GOT3 (cell line): ENCODE data around the gene AUTS2.

Experiments used
- DNase-seq: peaks from one replicate; lab custom pipeline; 2025; ENCODE audit warnings: mixed read lengths; lab: John Stamatoyannopoulos, UW

Gene AUTS2

GRCh38 chr7:70189776-70190175 is 591.5 kb downstream of the AUTS2 start:
- DNase-seq, result no peak

- no peak for DNase-seq
Observed at GRCh38 chr7:70190281-70190680, 592.0 kb downstream of the AUTS2 start.

GRCh38 chr7:70193514-70193913 is 595.2 kb downstream of the AUTS2 start:
- no peak for DNase-seq

- DNase-seq, result no peak
Observed at GRCh38 chr7:70208236-70209063, 610.2 kb downstream of the AUTS2 start.

- DNase-seq, result no peak
Observed at GRCh38 chr7:70210200-70210935, 612.1 kb downstream of the AUTS2 start.

GRCh38 chr7:70210936-70211310 is 612.6 kb downstream of the AUTS2 start:
- DNase-seq, result no peak

- DNase-seq, result no peak
Observed at GRCh38 chr7:70212281-70212680, 614.0 kb downstream of the AUTS2 start.

- no peak for DNase-seq
Observed at GRCh38 chr7:70214071-70214470, 615.8 kb downstream of the AUTS2 start.

GRCh38 chr7:70215491-70215890 is 617.2 kb downstream of the AUTS2 start:
- DNase-seq, result no peak

GRCh38 chr7:70217571-70217970 is 619.3 kb downstream of the AUTS2 start:
- DNase-seq, result no peak

GRCh38 chr7:70218006-70218405 is 619.7 kb downstream of the AUTS2 start:
- no peak for DNase-seq

- no peak for DNase-seq
Observed at GRCh38 chr7:70219061-70219460, 620.8 kb downstream of the AUTS2 start.

GRCh38 chr7:70229242-70229641 is 631.0 kb downstream of the AUTS2 start:
- DNase-seq, result no peak

- DNase-seq, result no peak
Observed at GRCh38 chr7:70230761-70231160, 632.5 kb downstream of the AUTS2 start.

GRCh38 chr7:70233776-70234175 is 635.5 kb downstream of the AUTS2 start:
- no peak for DNase-seq

GRCh38 chr7:70237256-70237655 is 639.0 kb downstream of the AUTS2 start:
- DNase-seq, result no peak

- DNase-seq, result no peak
Observed at GRCh38 chr7:70237831-70238575, 639.7 kb downstream of the AUTS2 start.

- DNase-seq, result no peak
Observed at GRCh38 chr7:70239918-70240317, 641.6 kb downstream of the AUTS2 start.

- no peak for DNase-seq
Observed at GRCh38 chr7:70240873-70241272, 642.6 kb downstream of the AUTS2 start.

GRCh38 chr7:70241536-70242175 is 643.4 kb downstream of the AUTS2 start:
- no peak for DNase-seq

GRCh38 chr7:70242826-70243225 is 644.6 kb downstream of the AUTS2 start:
- no peak for DNase-seq

- DNase-seq, result no peak
Observed at GRCh38 chr7:70243443-70243842, 645.2 kb downstream of the AUTS2 start.
